Pancreas (tissue), 10 donors: Measurements from ENCODE around the gene GRIK3. TPM values are rescaled to one million over a fixed set of nuclear protein-coding genes. Genes with fewer than 3 reads are reported as not detected.
A peak's percentile ranks its signal among the peaks of the same experiment; 100 is the strongest.

Experiments used
- ATAC-seq, 4 donors: fragments of 200-7000 bp; cut with Tn5 transposase; one replicate each; pipeline versions ENCODE4 v1.8.0 to v1.9.1; 2020; ENCODE audit warnings: mild to moderate bottlenecking in 4 of 4, moderate library complexity in 4 of 4
- DNase-seq, 6 donors: peaks; one replicate each; pipeline ENCODE4 v3.0.0-alpha.2; 2020
- FAIRE-seq: peaks from 2 replicates; lab custom pipeline; 2012; peaks lifted over from hg19 to GRCh38; lab: Jason Lieb, UNC
- H3K27ac ChIP-seq, 4 donors: fragments of 200-600 bp; sonication (generic); 1 replicate in 3 of 4; 2 replicates in 1 of 4; pipeline versions ENCODE4 v1.5.0 to v1.8.0; 2020
- H3K27me3 ChIP-seq, 4 donors: fragments of 200-600 bp; one replicate each; pipeline ENCODE4 v1.8.0; 2021
- H3K36me3 ChIP-seq, 3 donors: fragments of 200-600 bp; sonication (generic) in 1 of 3; one replicate each; pipeline versions ENCODE4 v1.5.0 to v1.8.0; 2020 to 2021
- H3K4me1 ChIP-seq, 3 donors: fragments of 200-600 bp; one replicate each; pipeline ENCODE4 v1.8.0; 2021
- H3K4me3 ChIP-seq, 4 donors: fragments of 200-600 bp; sonication (generic) in 2 of 4; one replicate each; pipeline versions ENCODE4 v1.5.0 to v1.8.0; 2020 to 2021
- H3K9me3 ChIP-seq, 4 donors: fragments of 200-600 bp; one replicate each; pipeline ENCODE4 v1.8.0; 2021
- WGBS, 2 donors: extraction: QIAGEN DNeasy Blood & Tissue Kit; methylation state at CpG; one replicate each; pipeline ENCODE4 v1.1.7; 2013; 5-methylcytosine and 5-hydroxymethylcytosine counted together
- intact Hi-C, 3 donors: fragments of 100-400 bp; cut with DNase I; formaldehyde crosslinking; loops; one replicate each; pipeline versions ENCODE4 v1.11.1 to v1.14.2; 2022
- polyA plus RNA-seq, 2 donors: library from polyadenylated mRNA; stranded (reverse); fragments of 200-250 nt; gene quantifications; one replicate each; pipeline ENCODE4 v1.2.3, GENCODE V29; 2013
- total RNA-seq, 6 donors: library from RNA; stranded (reverse); fragmentation: NEBNext Ultra II Directional in 4 of 6; extraction: Animal tissue kit (Norgen Biotek cat#: 25700) in 4 of 6; gene quantifications; one replicate each; pipeline versions ENCODE4 v1.2.1 to v1.2.4, GENCODE V29; 2021 to 2023
- TF ChIP-seq, protein P1 (sequence below), 4 donors: fragments of 200-600 bp; sonication (generic) in 3 of 4; IDR thresholded peaks; one replicate each; pipeline versions ENCODE4 v1.5.0 to v1.8.0; 2021; ENCODE audit warnings: antibody characterized with exemption in 4 of 4
- donor health status: healthy with polysubstance abuse.
- donor health status: DM: no; HTN: no; CAD: no; lungs with moderate emphysema.
- donor health status: DM: no; HTN: no; CAD: no.
- donor health status: control.
- donor health status: control.
- donor health status: Bipolar disorder and iron deficiency.
- donor health status: DM: yes; HTN: yes; CAD: no.
- donor health status: DM: no; HTN: no; CAD: no.
- donor health status: DM: no; HTN: no; CAD: no.
- donor health status: DM: yes; HTN: yes; CAD: no.

Gene GRIK3
- total and polyA plus RNA-seq, 8 donors, result 0.08 to 0.47 (median 0.23) TPM

DNA sequence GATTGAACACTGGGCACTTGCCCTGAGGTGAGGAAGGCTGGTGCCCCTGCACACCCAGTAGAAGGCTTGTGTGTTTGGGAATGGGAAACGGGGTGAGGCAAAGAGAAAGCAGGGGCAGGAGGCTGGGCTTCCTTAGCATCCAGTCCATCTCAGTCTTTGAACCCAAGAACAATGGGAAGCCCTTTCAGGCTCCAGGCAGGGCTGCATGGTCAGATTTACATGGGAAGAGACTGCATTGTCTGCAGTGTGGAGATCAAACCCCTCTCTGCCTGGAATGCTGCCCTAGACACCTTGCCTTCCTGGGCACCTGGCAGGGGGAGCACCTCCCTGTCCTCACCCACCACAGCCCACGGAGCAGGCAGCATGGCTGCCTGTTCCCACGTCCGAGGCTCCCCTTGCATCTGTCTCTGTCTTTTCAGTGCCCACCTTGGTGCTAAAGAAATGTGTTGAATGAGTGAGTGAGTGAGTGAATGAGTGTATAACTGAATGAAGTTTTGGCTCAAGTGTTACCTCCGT, 268.5 kb downstream of the GRIK3 start:
- WGBS, 2 donors, result 30 to 35% methylated on average over 5 of the region's 5 CpGs
- FAIRE-seq (no peak), DNase-seq (peak in 1 of 6 donors; percentile 14), ATAC-seq (no peak)
- TF ChIP-seq, protein P1, sequence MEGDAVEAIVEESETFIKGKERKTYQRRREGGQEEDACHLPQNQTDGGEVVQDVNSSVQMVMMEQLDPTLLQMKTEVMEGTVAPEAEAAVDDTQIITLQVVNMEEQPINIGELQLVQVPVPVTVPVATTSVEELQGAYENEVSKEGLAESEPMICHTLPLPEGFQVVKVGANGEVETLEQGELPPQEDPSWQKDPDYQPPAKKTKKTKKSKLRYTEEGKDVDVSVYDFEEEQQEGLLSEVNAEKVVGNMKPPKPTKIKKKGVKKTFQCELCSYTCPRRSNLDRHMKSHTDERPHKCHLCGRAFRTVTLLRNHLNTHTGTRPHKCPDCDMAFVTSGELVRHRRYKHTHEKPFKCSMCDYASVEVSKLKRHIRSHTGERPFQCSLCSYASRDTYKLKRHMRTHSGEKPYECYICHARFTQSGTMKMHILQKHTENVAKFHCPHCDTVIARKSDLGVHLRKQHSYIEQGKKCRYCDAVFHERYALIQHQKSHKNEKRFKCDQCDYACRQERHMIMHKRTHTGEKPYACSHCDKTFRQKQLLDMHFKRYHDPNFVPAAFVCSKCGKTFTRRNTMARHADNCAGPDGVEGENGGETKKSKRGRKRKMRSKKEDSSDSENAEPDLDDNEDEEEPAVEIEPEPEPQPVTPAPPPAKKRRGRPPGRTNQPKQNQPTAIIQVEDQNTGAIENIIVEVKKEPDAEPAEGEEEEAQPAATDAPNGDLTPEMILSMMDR (IDR thresholded peaks at IDR 0.05), result no peak
- intact Hi-C loops, result no loop called here
- no peaks in the 10 kb centered on the region for H3K27me3 ChIP-seq
- no peak overlapping the region for H3K4me3 ChIP-seq
- H3K4me1 ChIP-seq, result no peaks in the 10 kb centered on the region
- H3K36me3 ChIP-seq, result no peaks in the 10 kb centered on the region
- H3K27ac ChIP-seq, result no peak overlapping the region
- no peaks in the 10 kb centered on the region for H3K9me3 ChIP-seq

DNA sequence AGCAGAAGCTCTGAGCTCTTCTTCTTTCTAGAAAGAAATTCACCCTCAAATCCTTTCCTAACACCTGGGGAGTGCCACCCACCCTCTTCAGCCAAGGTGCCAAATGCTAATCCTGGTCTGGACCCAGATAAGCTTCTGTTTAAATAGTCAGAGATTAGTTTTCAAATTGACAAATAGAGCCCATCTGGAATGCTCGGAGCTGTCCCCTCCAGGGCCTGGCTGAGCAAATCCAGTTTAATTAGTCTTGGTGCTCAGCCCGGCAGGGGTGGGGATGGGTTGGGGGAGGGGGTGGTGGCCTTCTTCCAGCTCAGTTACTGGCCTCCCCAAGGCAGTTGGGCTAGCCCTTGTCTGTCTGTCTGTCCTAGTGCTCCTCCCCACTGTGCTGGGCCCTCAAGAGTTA, 269.5 kb downstream of the GRIK3 start:
- TF ChIP-seq, protein P1 (IDR thresholded peaks at IDR 0.05), result no peak
- intact Hi-C loops, result no loop called here
- no peak overlapping the region for H3K4me3 ChIP-seq
- FAIRE-seq (no peak), DNase-seq (no peak), ATAC-seq (no peak)
- H3K36me3 ChIP-seq, result no peaks in the 10 kb centered on the region
- H3K4me1 ChIP-seq, result no peaks in the 10 kb centered on the region
- 5 to 7% methylated on average over 2 of the region's 2 CpGs for WGBS, 2 donors
- H3K9me3 ChIP-seq, result no peaks in the 10 kb centered on the region
- no peak overlapping the region for H3K27ac ChIP-seq
- H3K27me3 ChIP-seq, result no peaks in the 10 kb centered on the region

DNA sequence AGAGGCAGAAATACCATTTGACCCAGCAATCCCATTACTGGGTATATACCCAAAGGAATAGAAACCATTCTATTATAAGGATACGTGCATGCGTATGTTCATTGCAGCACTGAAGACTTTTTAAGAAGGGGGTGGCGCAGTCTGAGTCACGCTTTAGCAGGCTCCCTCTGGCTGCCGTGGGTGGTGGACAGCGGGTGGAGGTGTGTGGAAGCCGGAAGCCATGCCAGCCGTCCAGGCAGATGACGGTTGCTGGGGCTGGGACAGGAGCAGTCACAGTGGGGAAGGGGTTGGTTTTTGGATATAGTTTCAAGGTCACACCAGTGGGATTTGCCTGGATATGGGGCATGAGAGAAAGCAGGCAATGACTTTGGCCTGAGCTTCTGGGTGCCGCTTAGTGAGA, 270.5 kb downstream of the GRIK3 start:
- no peak for FAIRE-seq

GRCh38 chr1:36762174-36762573, 272.1 kb downstream of the GRIK3 start:
- no peak for ATAC-seq
- Histone ChIP-seq H3K9me3 (no peaks in the 10 kb centered on the region), H3K36me3 (no peaks in the 10 kb centered on the region), H3K4me1 (no peaks in the 10 kb centered on the region), H3K4me3 (no peak overlapping the region), H3K27me3 (no peaks in the 10 kb centered on the region), H3K27ac (no peak overlapping the region)
- TF ChIP-seq, protein P1 (IDR thresholded peaks at IDR 0.05), result no peak
- no peak for DNase-seq
- FAIRE-seq, result no peak
- intact Hi-C loops, result no loop called here
- 53 to 57% methylated on average over 3 of the region's 3 CpGs for WGBS, 2 donors

More for the DNA sequence above, 270.5 kb downstream of the GRIK3 start:
- ATAC-seq (no peak), DNase-seq (peak in 1 of 6 donors; percentile 12)
- no peak overlapping the region for H3K4me3 ChIP-seq
- no peaks in the 10 kb centered on the region for H3K36me3 ChIP-seq
- H3K4me1 ChIP-seq, result no peaks in the 10 kb centered on the region
- no peaks in the 10 kb centered on the region for H3K9me3 ChIP-seq
- TF ChIP-seq, protein P1 (IDR thresholded peaks at IDR 0.05), result no peak
- H3K27me3 ChIP-seq, result no peaks in the 10 kb centered on the region
- intact Hi-C loops, result no loop called here
- no peak overlapping the region for H3K27ac ChIP-seq
- WGBS, 2 donors, result 84 to 86% methylated on average over 10 of the region's 10 CpGs

GRCh38 chr1:36761113-36761512, 273.2 kb downstream of the GRIK3 start:
- no peaks in the 10 kb centered on the region for H3K27me3 ChIP-seq
- H3K9me3 ChIP-seq, result no peaks in the 10 kb centered on the region
- no peak overlapping the region for H3K27ac ChIP-seq
- no peak overlapping the region for H3K4me3 ChIP-seq
- intact Hi-C loops, result no loop called here
- H3K4me1 ChIP-seq, result no peaks in the 10 kb centered on the region
- DNase-seq (no peak), FAIRE-seq (no peak), ATAC-seq (no peak)
- H3K36me3 ChIP-seq, result no peaks in the 10 kb centered on the region
- TF ChIP-seq, protein P1 (IDR thresholded peaks at IDR 0.05), result no peak
